HEK293 (cell line): ENCODE data around the gene NSL1.

Experiments
- CTCF ChIA-PET: fragments of 350-600 bp; formaldehyde crosslinking; extraction: SDS; loops from one replicate; lab custom pipeline; 2021; ENCODE audit warnings: antibody characterized with exemption; lab: Yijun Ruan, JAX
- POLR2A ChIA-PET: fragments of 300-600 bp; formaldehyde crosslinking; extraction: SDS; loops from one replicate; lab custom pipeline; 2020; ENCODE audit warnings: antibody characterized with exemption, inconsistent platforms; lab: Yijun Ruan, JAX
- H3K27ac ChIP-seq: fragments of 200-500 bp; sonication (Bioruptor generic); 2 replicates; pipeline ENCODE4 v1.5.1; 2014; ENCODE audit warnings: low read depth, low read length, control low read depth, inconsistent platforms; ENCODE audit errors: extremely low read depth
- H3K36me3 ChIP-seq, 2 experiments: fragments of 200-500 bp in 1 of 2; sonication (Bioruptor generic) in 1 of 2; 1 replicate in 1 of 2; 2 replicates in 1 of 2; pipeline ENCODE4 v1.5.1; 2014 to 2017; ENCODE audit warnings: inconsistent platforms in 2 of 2, low read length in 2 of 2; ENCODE audit not compliant: control insufficient read depth in 2 of 2, insufficient read depth in 1 of 2
- H3K4me1 ChIP-seq: fragments of 200-500 bp; sonication (Bioruptor generic); 2 replicates; pipeline ENCODE4 v1.5.1; 2014; ENCODE audit warnings: mild to moderate bottlenecking, low read length, inconsistent platforms; ENCODE audit not compliant: control insufficient read depth, insufficient read depth
- H3K4me3 ChIP-seq: 2 replicates; pipeline ENCODE4 v1.5.1; 2011; ENCODE audit warnings: low read depth, mild to moderate bottlenecking, control low read depth, low read length, moderate library complexity
- H3K9me3 ChIP-seq: fragments of 200-500 bp; sonication (Bioruptor generic); 2 replicates; pipeline ENCODE4 v1.5.1; 2014; ENCODE audit warnings: low read depth, low read length, inconsistent platforms; ENCODE audit not compliant: control insufficient read depth, insufficient read depth
- HIC1 ChIP-seq: fragments of 450-650 bp; formaldehyde crosslinking; IDR thresholded peaks from 2 replicates; pipeline ENCODE4 v1.5.1; 2016; ENCODE audit warnings: missing biosample characterization, missing genetic modification characterization
- HOXC10 ChIP-seq: sonication (generic); formaldehyde crosslinking; IDR thresholded peaks from 2 replicates; pipeline ENCODE4 v1.8.1; 2023; ENCODE audit warnings: mild to moderate bottlenecking, missing genetic modification reagents
- PRDM1 ChIP-seq: fragments of 450-650 bp; formaldehyde crosslinking; IDR thresholded peaks from 2 replicates; pipeline ENCODE4; 2016; ENCODE audit warnings: missing biosample characterization, missing genetic modification characterization
- PRDM10 ChIP-seq: fragments of 450-650 bp; formaldehyde crosslinking; IDR thresholded peaks from 2 replicates; pipeline ENCODE4 v1.5.1; 2016; ENCODE audit warnings: missing biosample characterization, missing genetic modification characterization
- SCRT2 ChIP-seq: fragments of 450-650 bp; formaldehyde crosslinking; IDR thresholded peaks from 2 replicates; pipeline ENCODE4 v1.5.1; 2016; ENCODE audit warnings: missing biosample characterization, missing genetic modification characterization
- ZNF157 ChIP-seq: fragments of 450-650 bp; formaldehyde crosslinking; IDR thresholded peaks from 2 replicates; pipeline ENCODE4 v1.5.1; 2016; ENCODE audit warnings: missing biosample characterization, missing genetic modification characterization
- ZNF19 ChIP-seq: fragments of 450-650 bp; formaldehyde crosslinking; IDR thresholded peaks from 2 replicates; pipeline ENCODE4; 2016; ENCODE audit warnings: missing biosample characterization, missing genetic modification characterization, low read depth
- ZNF362 ChIP-seq: fragments of 450-650 bp; formaldehyde crosslinking; IDR thresholded peaks from 2 replicates; pipeline ENCODE4 v1.5.1; 2016; ENCODE audit warnings: missing biosample characterization, missing genetic modification characterization
- ZNF571 ChIP-seq: fragments of 450-650 bp; formaldehyde crosslinking; IDR thresholded peaks from 2 replicates; pipeline ENCODE4 v1.5.0; 2017; ENCODE audit warnings: missing biosample characterization, missing genetic modification characterization
- ZNF580 ChIP-seq: fragments of 450-650 bp; formaldehyde crosslinking; IDR thresholded peaks from 2 replicates; pipeline ENCODE4 v1.5.1; 2016; ENCODE audit warnings: missing biosample characterization, missing genetic modification characterization
- ZNF654 ChIP-seq: fragments of 450-650 bp; formaldehyde crosslinking; IDR thresholded peaks from 2 replicates; pipeline ENCODE4 v1.5.1; 2016; ENCODE audit warnings: low read depth, missing biosample characterization, missing genetic modification characterization
- ZNF670 ChIP-seq: fragments of 450-650 bp; formaldehyde crosslinking; IDR thresholded peaks from 2 replicates; pipeline ENCODE4 v1.5.1; 2016; ENCODE audit warnings: missing biosample characterization, missing genetic modification characterization, low read depth
- ZNF701 ChIP-seq: fragments of 450-650 bp; formaldehyde crosslinking; IDR thresholded peaks from 2 replicates; pipeline ENCODE4 v1.5.1; 2016; ENCODE audit warnings: missing biosample characterization, missing genetic modification characterization
- TF ChIP-seq, protein P1 (sequence below): IDR thresholded peaks from 2 replicates; pipeline ENCODE4 v1.6.1; 2011; ENCODE audit warnings: mild to moderate bottlenecking, low read depth, low read length, borderline replicate concordance

NSL1 gene

DNA sequence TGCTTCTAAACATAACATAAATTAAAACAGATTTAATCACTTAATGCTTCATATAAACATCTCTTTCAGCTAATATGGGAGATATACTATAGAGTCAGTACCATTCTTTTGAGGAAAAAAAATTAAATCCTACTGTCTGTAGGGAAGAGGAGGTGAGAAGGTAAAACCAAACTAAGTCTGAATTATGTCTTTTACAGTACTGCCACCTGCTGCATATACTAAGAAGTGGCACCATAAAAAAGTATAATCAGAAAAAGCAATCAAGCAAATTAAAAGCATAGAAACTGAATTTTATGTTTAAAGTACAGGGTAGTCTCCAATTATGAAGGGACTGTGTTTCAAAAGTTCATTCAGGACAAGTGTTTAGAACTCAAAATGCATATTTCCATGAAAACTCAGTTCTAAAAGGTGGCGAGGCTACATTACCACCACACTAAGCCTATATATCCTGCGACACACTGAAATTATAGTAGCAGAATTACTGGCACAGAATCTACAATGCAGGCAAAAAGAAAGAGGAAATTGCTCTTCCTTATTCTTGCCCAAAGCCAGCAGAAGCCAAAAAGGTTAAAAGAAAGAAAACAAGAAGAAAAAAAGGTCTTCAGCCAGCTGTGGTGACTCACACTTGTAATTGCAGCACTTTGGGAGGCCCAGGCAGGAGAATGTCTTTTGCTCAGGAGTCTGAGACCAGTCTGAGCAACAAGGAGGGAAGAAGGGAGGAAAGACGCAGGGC lies 9.0 kb downstream of the NSL1 start (continued):
- peak; percentile 62 for TF ChIP-seq ZNF362 (tag by site-specific recombination)
- TF ChIP-seq HOXC10: no peak
- 0 out of 2 replicates have a peak, but pooled peaks have one; percentile 28 for TF ChIP-seq PRDM1 (tag by site-specific recombination)
- TF ChIP-seq SCRT2 (tag by site-specific recombination): no peak
- no peak for TF ChIP-seq ZNF580 (tag by site-specific recombination)
- no peak for TF ChIP-seq ZNF701 (tag by site-specific recombination)
- no peak for TF ChIP-seq HIC1 (tag by site-specific recombination)
- no peak for TF ChIP-seq ZNF157 (tag by site-specific recombination)
- TF ChIP-seq ZNF670 (tag by site-specific recombination): no peak
- TF ChIP-seq ZNF654 (tag by site-specific recombination): peak; percentile 64
- TF ChIP-seq, protein P1, sequence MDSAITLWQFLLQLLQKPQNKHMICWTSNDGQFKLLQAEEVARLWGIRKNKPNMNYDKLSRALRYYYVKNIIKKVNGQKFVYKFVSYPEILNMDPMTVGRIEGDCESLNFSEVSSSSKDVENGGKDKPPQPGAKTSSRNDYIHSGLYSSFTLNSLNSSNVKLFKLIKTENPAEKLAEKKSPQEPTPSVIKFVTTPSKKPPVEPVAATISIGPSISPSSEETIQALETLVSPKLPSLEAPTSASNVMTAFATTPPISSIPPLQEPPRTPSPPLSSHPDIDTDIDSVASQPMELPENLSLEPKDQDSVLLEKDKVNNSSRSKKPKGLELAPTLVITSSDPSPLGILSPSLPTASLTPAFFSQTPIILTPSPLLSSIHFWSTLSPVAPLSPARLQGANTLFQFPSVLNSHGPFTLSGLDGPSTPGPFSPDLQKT: no peak

DNA sequence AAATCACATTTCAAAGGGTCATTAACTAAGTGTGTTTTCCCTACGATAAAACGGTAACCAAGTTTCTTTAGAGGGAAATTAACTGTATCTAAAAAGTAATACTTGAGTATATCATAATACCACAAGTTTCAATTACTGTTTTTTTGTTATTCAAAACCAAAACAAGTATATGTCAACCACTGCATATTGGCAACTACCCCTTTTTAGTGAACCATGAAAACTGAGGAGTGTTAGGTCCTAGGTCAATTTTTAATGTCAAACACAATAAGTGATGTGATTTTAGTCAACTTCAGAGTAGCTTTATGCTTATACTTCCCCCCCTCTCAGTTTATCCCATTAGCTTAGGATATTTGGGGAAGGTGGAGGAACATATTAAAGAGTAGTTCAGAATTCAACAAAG lies 10.4 kb downstream of the NSL1 start:
- H3K36me3 ChIP-seq: peaks cover 21 to 68% of the 10 kb centered on the region in 2 experiments
- H3K27ac ChIP-seq: no peak overlapping the region
- H3K4me1 ChIP-seq: no peaks in the 10 kb centered on the region
- CTCF ChIA-PET: interaction anchor here (0.7 to 2.6 kb wide), 10 partner anchors 10 to 325 kb away, joined by 3 to 22 read pairs (median 6); partner anchors contain the start of genes NSL1 and TATDN3
- TF ChIP-seq ZNF19 (tag by site-specific recombination) (no peak), ZNF571 (tag by site-specific recombination) (no peak), PRDM10 (no peak)
- TF ChIP-seq, protein P1: no peak
- TF ChIP-seq, all 188 proteins: peak for 0
- Histone ChIP-seq H3K4me3 (no peak overlapping the region), H3K9me3 (no peaks in the 10 kb centered on the region)
- POLR2A ChIA-PET: interaction anchor here (1.1 kb wide), 1 partner anchor 173 kb away, joined by 3 read pairs; the partner anchor contains the start of gene ATF3
